HG03469 (cell line): ENCODE measurements around the gene ARRB1.
"Not testable (repeated sequence)": the region's sequence is repeated elsewhere in the genome, so short reads cannot be mapped to it uniquely, and the experiment has no call there.

Source experiments
- ATAC-seq: cut with Tn5 transposase; IDR thresholded peaks from one replicate; pipeline ENCODE4 v1.9.1; 2021; ENCODE audit warnings: mild to moderate bottlenecking, moderate library complexity, moderate number of reproducible peaks; ENCODE audit not compliant: unreplicated experiment

Gene ARRB1

GRCh38 chr11:75351541-75351790 lies at the start of gene ARRB1:
Gene ARRB1 (minus strand): TSS chr11:75351661. CDS start chr11:75351607, 54 bp downstream.
- no peak for ATAC-seq

- no peak for ATAC-seq
Observed at GRCh38 chr11:75400146-75400865, 48.8 kb upstream of the ARRB1 start.

DNA sequence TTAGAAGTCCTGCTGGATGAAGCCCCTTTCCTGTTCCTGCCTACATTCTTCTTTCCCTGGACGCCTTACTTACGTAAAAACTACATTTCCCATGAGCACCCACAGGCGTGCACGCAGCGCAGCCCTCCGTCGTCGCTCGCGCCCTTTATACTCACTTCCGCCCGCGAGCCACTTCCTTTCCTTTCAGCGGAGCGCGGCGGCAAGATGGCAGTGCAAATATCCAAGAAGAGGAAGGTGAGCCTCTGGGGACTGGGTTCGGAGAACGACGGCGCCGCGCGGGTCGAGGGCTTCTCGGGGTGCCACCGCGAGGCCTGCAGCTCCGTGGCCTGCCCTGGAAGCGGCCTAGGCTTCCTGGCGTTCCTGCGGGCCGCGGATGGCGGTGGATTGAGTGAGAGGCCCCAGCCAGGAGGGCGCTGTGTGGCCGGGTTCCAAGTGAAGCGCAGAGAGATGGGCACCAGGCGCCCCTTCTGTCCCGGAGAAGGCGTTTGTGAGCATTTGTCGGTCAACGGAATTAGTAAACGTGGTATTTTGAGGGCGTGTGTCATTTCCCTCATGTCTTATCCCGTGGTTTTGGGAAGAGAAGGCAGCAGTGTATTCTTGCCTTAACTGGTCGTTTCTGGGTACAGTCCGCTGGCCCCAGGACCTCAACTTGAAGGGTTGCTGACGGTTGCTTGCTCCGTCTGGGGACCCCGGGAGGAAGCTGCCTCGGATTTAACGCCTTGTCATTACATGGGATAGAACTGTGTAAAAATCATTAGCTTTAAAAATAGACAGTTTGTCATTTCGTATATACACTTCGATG lies 48.1 kb upstream of the ARRB1 start, which contains the start of gene RPS3:
RPS3 (plus strand) TSS at position 175 of the 802 bp plus-strand sequence; CDS start at position 205, 30 bp downstream.
- peak; percentile 73 for ATAC-seq

- no peak for ATAC-seq
Observed at GRCh38 chr11:75398906-75399305, 47.4 kb upstream of the ARRB1 start.

DNA sequence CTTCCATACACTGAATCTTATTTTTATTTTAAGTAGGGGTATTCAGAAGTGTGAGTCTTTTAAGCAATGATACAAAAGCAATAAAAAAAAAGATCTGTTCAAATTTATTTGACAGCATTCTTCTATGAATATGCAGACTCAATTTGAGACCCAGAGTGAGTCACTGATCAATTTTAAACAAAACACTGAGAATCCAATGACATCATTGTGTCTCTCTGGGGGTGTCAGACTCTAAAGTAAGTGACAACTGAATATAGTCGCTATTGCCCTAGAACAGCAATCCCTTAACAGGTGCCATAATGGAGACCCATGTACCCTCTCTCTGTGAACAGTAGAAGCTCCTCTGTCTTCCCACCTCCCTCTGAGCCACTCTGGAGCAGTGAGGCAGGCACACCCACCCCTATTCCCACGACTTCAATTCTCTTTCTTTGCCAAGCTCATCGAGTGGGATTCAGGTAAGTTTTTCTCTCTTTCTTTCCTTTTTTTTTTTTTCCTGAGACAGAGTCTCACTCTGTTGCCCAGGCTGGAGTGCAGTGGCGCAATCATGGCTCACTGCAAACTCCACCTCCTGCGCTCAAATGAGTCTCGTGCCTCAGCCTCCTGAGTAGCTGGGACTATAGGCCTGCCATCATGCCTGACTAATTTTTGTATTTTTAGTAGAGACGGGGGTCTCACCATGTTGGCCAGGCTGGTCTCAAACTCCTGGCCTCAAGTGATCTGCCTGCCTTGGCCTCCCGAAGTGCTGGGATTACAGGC lies 42.8 kb upstream of the ARRB1 start:
- ATAC-seq, result no peak

DNA sequence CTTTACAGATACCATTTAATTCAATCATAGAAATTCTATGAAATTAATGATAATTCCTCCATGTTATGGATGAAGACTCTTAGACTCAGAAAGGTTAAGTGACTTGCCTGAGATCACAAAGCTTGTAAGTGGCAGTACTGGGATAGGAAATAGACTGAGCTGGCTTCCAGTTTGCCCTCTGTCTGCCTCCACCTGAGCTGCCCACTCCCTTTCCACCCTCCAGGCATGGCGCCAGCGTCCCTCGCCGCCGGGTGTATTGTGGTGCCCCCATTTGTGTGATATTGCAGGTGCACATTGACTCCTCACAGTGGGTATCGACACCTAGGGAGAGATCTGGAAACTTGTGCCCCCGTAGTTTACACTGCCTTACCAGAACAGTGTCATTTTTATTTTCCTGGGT lies 38.5 kb upstream of the ARRB1 start:
- ATAC-seq, result no peak

- ATAC-seq, result no peak
Observed at GRCh38 chr11:75389276-75389605, 37.8 kb upstream of the ARRB1 start.

GRCh38 chr11:75388386-75389275 lies 37.2 kb upstream of the ARRB1 start:
- no peak for ATAC-seq

- no peak for ATAC-seq
Observed at GRCh38 chr11:75387736-75388294, 36.4 kb upstream of the ARRB1 start.

- no peak for ATAC-seq
Observed at GRCh38 chr11:75386942-75387630, 35.6 kb upstream of the ARRB1 start.

DNA sequence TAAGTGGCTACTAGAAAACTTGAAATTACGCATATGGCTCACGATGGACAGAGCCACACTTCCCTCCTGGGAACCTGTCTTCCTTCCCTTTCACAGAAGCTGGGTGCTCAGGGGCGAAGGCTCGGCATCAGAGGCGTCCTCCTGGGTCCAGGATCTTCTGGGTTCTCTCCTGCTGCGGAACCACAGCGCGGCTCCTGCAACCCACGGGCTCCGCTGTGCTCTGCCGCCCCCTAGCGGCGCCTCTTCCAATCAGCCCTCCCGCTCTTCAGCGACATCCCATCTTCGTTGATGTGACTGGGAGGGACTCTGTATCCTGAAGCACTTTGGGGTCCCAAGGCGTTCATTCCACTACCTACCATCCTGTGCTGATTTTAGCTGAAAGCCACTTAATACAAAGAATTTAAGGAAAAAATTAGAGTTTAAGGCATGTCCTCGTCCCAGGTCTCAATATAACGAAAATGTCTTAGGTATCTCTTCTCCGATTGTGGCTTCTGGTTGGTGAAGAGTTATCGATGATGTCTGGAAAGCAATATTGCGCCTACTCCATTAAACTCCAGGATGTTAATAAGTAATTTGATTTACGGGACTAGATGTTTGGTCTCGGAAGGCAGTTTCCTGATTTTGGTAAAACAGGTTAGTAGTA lies 33.1 kb upstream of the ARRB1 start:
- no peak for ATAC-seq

GRCh38 chr11:75383246-75383645 lies 31.8 kb upstream of the ARRB1 start:
- ATAC-seq, result no peak

DNA sequence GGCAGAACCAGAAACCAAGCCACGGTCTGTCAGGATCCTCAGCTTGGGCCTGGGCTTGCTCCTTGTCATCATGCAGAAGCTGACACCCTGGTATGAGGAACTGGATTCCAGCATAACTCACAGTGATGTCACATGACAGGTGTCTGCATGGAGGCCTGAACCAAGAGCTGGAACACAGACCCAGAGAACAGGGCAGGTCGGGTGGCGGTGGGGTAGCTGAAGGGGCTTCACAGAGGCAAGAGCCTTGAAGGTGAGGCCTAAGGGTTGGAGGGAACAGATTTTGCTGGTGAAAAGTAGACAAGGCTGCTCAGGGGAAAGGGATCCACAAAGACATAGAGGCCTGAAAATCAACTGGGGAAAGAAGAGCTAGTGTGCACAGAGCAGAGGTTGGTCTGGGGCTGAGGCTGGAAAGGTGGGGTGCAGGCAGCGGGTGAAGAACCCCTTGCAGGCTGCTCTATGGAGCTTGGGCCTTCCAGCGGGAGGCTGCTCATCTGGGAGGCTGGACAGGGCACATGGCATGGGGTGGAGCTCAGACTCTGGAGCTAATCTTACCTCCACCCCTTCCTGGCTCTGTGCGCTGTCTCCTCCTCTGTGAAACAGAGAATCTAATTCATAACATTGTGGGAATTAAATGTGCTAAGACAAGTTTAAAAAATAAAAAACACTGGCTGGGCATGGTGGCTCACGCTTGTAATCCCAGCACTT lies 29.4 kb upstream of the ARRB1 start:
- ATAC-seq, result no peak

DNA sequence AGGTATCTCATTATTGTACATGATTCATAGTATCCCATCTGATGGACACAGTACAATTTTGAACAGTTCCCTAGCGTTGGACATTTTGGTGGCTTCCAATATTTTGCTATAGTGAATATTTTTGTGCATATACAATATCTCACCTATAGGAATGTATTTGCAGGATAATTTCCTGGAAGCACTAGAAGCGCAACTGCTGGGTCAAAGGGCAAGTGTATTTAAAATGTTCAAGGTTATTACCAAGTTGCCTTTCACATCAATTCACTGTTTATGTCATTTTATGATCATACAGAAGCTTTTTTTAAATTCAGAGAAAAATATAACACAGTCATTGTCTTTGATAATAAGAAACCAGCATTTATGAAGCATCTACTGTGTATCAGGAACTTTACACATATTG lies 28.8 kb upstream of the ARRB1 start:
- no peak for ATAC-seq

DNA sequence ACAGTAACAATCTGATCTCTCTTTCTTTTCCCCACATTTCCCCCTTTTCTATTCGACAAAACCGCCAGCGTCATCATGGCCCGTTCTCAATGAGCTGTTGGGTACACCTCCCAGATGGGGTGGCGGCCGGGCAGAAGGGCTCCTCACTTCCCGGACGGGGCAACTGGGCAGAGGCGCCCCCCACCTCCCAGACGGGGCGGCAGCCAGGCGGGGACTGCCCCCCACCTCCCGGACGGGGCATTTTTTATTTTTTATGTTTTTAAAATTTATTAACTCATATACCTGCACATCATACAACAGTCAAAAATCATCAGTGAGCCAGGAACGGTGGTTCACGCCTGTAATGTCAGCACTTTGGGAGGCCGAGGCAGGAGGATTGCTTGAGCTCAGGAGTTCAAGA lies 27.3 kb upstream of the ARRB1 start:
- ATAC-seq, result not testable (repeated sequence)

GRCh38 chr11:75376175-75376574 lies 24.7 kb upstream of the ARRB1 start:
- ATAC-seq, result no peak

GRCh38 chr11:75375626-75376025 lies 24.2 kb upstream of the ARRB1 start:
- no peak for ATAC-seq

DNA sequence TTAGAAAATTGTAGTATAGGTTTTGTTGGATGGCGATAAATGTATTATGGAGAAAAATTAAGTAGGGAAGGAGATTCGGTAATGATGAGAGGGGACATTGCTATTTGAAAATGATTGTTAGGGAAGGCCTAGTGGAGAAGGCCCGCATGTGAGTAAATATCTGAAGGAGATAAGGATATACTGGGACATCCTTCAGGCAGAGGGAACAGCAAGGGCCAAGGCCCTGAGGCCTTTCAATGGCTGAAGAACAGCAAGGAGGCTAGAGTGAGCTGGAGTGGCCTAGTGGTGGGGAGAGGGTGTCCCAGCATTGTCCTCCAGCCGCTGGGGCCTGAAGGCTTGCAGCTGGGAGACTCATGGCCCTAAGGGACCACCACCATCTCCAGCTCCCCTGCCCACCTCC lies 23.2 kb upstream of the ARRB1 start:
- ATAC-seq, result no peak

- ATAC-seq, result no peak
Observed at GRCh38 chr11:75373201-75373600, 21.7 kb upstream of the ARRB1 start.
